Measurements from ENCODE around the gene NOC2L. TPM values are rescaled to one million over a fixed set of nuclear protein-coding genes. Genes with fewer than 3 reads are reported as not detected.

The NOC2L gene
- total and polyA plus RNA-seq, 9 donors, result 17.8 to 55.2 (median 41.4) TPM

GRCh38 chr1:960363-961131 is 1.5 kb upstream of the NOC2L start, which contains the start of gene KLHL17:
KLHL17 (plus strand) TSS chr1:960584; CDS start chr1:960694, 110 bp downstream.
- peak within 1 kb of the TSS; percentile 80 for H3K4me3 ChIP-seq
- H3K9me3 ChIP-seq, result no peaks in the 10 kb centered on the region
- WGBS, 3 donors, result 0 to 2% (median 1%) methylated on average over 65 to 99 of the region's 109 CpGs
- peak in 3 of 5 donors; percentile 57 to 67 (median 63) for DNase-seq
- peaks cover 15% of the 10 kb centered on the region for H3K4me1 ChIP-seq (ENCODE audit: insufficient read depth)
- no peaks in the 10 kb centered on the region for H3K36me3 ChIP-seq
- no peaks in the 10 kb centered on the region for H3K27me3 ChIP-seq
- H3K27ac ChIP-seq, result no peak within 1 kb of the TSS
- intact Hi-C loops (cut with DNase I), result no loop called here
- TF ChIP-seq EP300 (IDR thresholded peaks at IDR 0.05) (no peak), POLR2A (IDR thresholded peaks at IDR 0.05) (no peak)
- TF ChIP-seq, protein P1, sequence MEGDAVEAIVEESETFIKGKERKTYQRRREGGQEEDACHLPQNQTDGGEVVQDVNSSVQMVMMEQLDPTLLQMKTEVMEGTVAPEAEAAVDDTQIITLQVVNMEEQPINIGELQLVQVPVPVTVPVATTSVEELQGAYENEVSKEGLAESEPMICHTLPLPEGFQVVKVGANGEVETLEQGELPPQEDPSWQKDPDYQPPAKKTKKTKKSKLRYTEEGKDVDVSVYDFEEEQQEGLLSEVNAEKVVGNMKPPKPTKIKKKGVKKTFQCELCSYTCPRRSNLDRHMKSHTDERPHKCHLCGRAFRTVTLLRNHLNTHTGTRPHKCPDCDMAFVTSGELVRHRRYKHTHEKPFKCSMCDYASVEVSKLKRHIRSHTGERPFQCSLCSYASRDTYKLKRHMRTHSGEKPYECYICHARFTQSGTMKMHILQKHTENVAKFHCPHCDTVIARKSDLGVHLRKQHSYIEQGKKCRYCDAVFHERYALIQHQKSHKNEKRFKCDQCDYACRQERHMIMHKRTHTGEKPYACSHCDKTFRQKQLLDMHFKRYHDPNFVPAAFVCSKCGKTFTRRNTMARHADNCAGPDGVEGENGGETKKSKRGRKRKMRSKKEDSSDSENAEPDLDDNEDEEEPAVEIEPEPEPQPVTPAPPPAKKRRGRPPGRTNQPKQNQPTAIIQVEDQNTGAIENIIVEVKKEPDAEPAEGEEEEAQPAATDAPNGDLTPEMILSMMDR (IDR thresholded peaks at IDR 0.05), result no peak

- Histone ChIP-seq H3K27me3 (no peaks in the 10 kb centered on the region), H3K4me3 (peak overlapping the region; percentile 80), H3K36me3 (no peaks in the 10 kb centered on the region), H3K27ac (no peak overlapping the region), H3K4me1 (ENCODE audit: insufficient read depth) (peaks cover 15% of the 10 kb centered on the region), H3K9me3 (no peaks in the 10 kb centered on the region)
- no peak for TF ChIP-seq POLR2A (IDR thresholded peaks at IDR 0.05)
- no peak for TF ChIP-seq EP300 (IDR thresholded peaks at IDR 0.05)
- TF ChIP-seq, protein P1 (IDR thresholded peaks at IDR 0.05), result no peak
- intact Hi-C loops (cut with DNase I), result no loop called here
- 12 to 16% (median 14%) methylated on average over 38 to 56 of the region's 57 CpGs for WGBS, 3 donors
- peak in 1 of 5 donors; percentile 48 for DNase-seq
These were observed 791 bp upstream of the NOC2L start for GRCh38 chr1:959731-960362.

DNA sequence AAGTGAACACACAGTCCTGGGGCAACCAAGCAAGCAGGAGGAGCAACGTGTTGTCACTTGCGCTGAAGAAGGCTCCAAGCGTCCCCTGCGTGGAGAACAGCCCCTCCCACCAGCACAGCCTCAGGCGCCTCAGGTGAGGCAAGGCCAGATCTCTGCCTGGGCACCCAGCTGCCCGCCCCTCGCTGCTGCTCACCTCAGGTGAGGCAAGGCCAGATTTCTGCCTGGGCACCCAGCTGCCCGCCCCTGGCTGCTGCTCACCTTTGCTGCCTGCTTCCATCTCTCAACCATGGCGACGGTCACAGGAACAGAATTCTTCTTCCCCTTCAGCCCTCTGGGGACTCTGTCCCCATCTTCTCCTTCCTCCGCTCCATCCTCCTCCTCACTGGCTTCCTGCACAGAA is 2.4 kb downstream of the NOC2L start:
- Histone ChIP-seq H3K9me3 (no peaks in the 10 kb centered on the region), H3K27me3 (no peaks in the 10 kb centered on the region), H3K4me3 (no peak overlapping the region), H3K27ac (no peak overlapping the region), H3K4me1 (ENCODE audit: insufficient read depth) (peaks cover 15% of the 10 kb centered on the region), H3K36me3 (no peaks in the 10 kb centered on the region)
- TF ChIP-seq POLR2A (IDR thresholded peaks at IDR 0.05) (no peak), EP300 (IDR thresholded peaks at IDR 0.05) (no peak)
- TF ChIP-seq, protein P1 (IDR thresholded peaks at IDR 0.05), result no peak
- intact Hi-C loops (cut with DNase I), result no loop called here
- WGBS, 3 donors, result 90 to 95% (median 92%) methylated on average over 11 of the region's 11 CpGs
- DNase-seq, result no peak

- H3K4me3 ChIP-seq, result no peak overlapping the region
- no peak for DNase-seq
- 91 to 92% (median 92%) methylated on average over 6 of the region's 6 CpGs for WGBS, 3 donors
- no peak overlapping the region for H3K27ac ChIP-seq
- H3K4me1 ChIP-seq (ENCODE audit: insufficient read depth), result peaks cover 15% of the 10 kb centered on the region
- TF ChIP-seq, protein P1 (IDR thresholded peaks at IDR 0.05), result no peak
- no peak for TF ChIP-seq EP300 (IDR thresholded peaks at IDR 0.05)
- no peak for TF ChIP-seq POLR2A (IDR thresholded peaks at IDR 0.05)
- H3K36me3 ChIP-seq, result no peaks in the 10 kb centered on the region
- intact Hi-C loops (cut with DNase I), result no loop called here
- H3K9me3 ChIP-seq, result no peaks in the 10 kb centered on the region
- no peaks in the 10 kb centered on the region for H3K27me3 ChIP-seq
These were observed 3.6 kb downstream of the NOC2L start for GRCh38 chr1:955474-955873.

Measured in ovary (tissue), 9 donors.